H1 (cell line): ENCODE measurements around the gene PHF3. TPM values are rescaled to one million over a fixed set of nuclear protein-coding genes. Genes with fewer than 3 reads are reported as not detected.

Experiments used
- CTCF ChIA-PET: fragments of 300-600 bp; sonication (Branson Sonifier 250); formaldehyde crosslinking; loops from one replicate; lab custom pipeline; 2021; ENCODE audit not compliant: partially characterized antibody; lab: Charles Lee
- POLR2A ChIA-PET: fragments of 300-600 bp; sonication (Branson Sonifier 250); formaldehyde crosslinking; loops from one replicate; lab custom pipeline; 2021; ENCODE audit warnings: inconsistent platforms; ENCODE audit not compliant: partially characterized antibody; lab: Charles Lee
- DNase-seq, 2 experiments: peaks; one replicate each; pipeline versions ENCODE4 v3.0.0 to v3.0.0-alpha.2; 2010 to 2022; ENCODE audit warnings: low spot score in 2 of 2, low read depth in 1 of 2, mixed read lengths in 1 of 2
- FAIRE-seq: peaks from 2 replicates; lab custom pipeline; 2011; peaks lifted over from hg19 to GRCh38; lab: Jason Lieb, UNC
- H2AFZ ChIP-seq: 2 replicates; pipeline ENCODE4 v1.8.1; 2012; ENCODE audit warnings: low read length, inconsistent platforms
- H2AK5ac ChIP-seq: 2 replicates; pipeline ENCODE4 v1.6.1; 2013; ENCODE audit warnings: low read depth, low read length
- H2BK120ac ChIP-seq: replicated peaks from 2 replicates; pipeline ENCODE3; 2013; ENCODE audit warnings: low read depth, low read length, inconsistent platforms
- H2BK12ac ChIP-seq: 2 replicates; pipeline ENCODE4 v1.6.1; 2013; ENCODE audit warnings: low read depth, low read length
- H2BK15ac ChIP-seq: 2 replicates; pipeline ENCODE4 v1.6.1; 2013; ENCODE audit warnings: low read length
- H2BK20ac ChIP-seq: 2 replicates; pipeline ENCODE4 v1.6.1; 2013; ENCODE audit warnings: low read length
- H2BK5ac ChIP-seq: 2 replicates; pipeline ENCODE4 v1.6.1; 2013; ENCODE audit warnings: low read depth, low read length
- H3K14ac ChIP-seq: 2 replicates; pipeline ENCODE4 v1.6.1; 2013; ENCODE audit warnings: inconsistent platforms; ENCODE audit not compliant: insufficient read length
- H3K18ac ChIP-seq: 2 replicates; pipeline ENCODE4 v1.6.1; 2013; ENCODE audit warnings: low read length; ENCODE audit errors: extremely low read depth
- H3K23ac ChIP-seq: 2 replicates; pipeline ENCODE4 v1.6.1; 2013; ENCODE audit warnings: inconsistent platforms; ENCODE audit not compliant: insufficient read length
- H3K23me2 ChIP-seq: 2 replicates; pipeline ENCODE4 v1.6.1; 2013; ENCODE audit warnings: low read depth, low read length
- H3K27ac ChIP-seq: 2 replicates; pipeline ENCODE4 v1.6.1; 2011; ENCODE audit warnings: low read depth, low read length, inconsistent platforms
- H3K27me3 ChIP-seq, 4 experiments: replicated peaks in 1 of 4; 1 replicate in 1 of 4; 2 replicates in 3 of 4; pipeline versions ENCODE4 v1.6.1 to v1.8.1; 2011 to 2013; ENCODE audit warnings: low read length in 3 of 4, mild to moderate bottlenecking in 3 of 4, inconsistent platforms in 2 of 4, mixed read lengths in 2 of 4, moderate library complexity in 1 of 4; ENCODE audit not compliant: control insufficient read depth in 3 of 4, insufficient read depth in 3 of 4; ENCODE audit errors: extremely low read depth in 1 of 4
- H3K36me3 ChIP-seq, 4 experiments: 2 replicates each; pipeline versions ENCODE4 v1.6.1 to v1.8.1; 2011 to 2013; ENCODE audit warnings: mild to moderate bottlenecking in 4 of 4, low read length in 3 of 4, moderate library complexity in 2 of 4, control low read depth in 1 of 4, inconsistent platforms in 1 of 4; ENCODE audit not compliant: insufficient read depth in 4 of 4, control insufficient read depth in 2 of 4
- H3K4ac ChIP-seq: replicated peaks from 2 replicates; pipeline ENCODE3; 2013; ENCODE audit warnings: low read length, low read depth, mixed read lengths, inconsistent platforms; ENCODE audit not compliant: insufficient read length
- H3K4me1 ChIP-seq, 4 experiments: replicated peaks in 1 of 4; 1 replicate in 1 of 4; 2 replicates in 3 of 4; pipeline versions ENCODE4 v1.6.1 to v1.8.1; 2011 to 2013; ENCODE audit warnings: low read length in 3 of 4, inconsistent platforms in 2 of 4, mixed read lengths in 1 of 4; ENCODE audit not compliant: insufficient read depth in 4 of 4, control insufficient read depth in 3 of 4
- H3K4me2 ChIP-seq, 2 experiments: 2 replicates each; pipeline versions ENCODE4 v1.6.1 to v1.8.1; 2011 to 2013; ENCODE audit warnings: low read depth in 2 of 2, low read length in 2 of 2, control low read depth in 1 of 2, inconsistent platforms in 1 of 2, mild to moderate bottlenecking in 1 of 2; ENCODE audit not compliant: insufficient read depth in 1 of 2
- H3K4me3 ChIP-seq, 4 experiments: fragments of 200-600, 300-600 bp in 1 of 4; sonication (generic), shearing (Covaris generic), sonication (Bioruptor Twin) in 1 of 4; 2 replicates each; pipeline versions ENCODE4 v1.5.1 to v1.8.1; 2011 to 2016; ENCODE audit warnings: low read length in 4 of 4, low read depth in 3 of 4, control low read depth in 2 of 4, inconsistent platforms in 2 of 4, mild to moderate bottlenecking in 2 of 4, mixed read lengths in 1 of 4, moderate library complexity in 1 of 4; ENCODE audit not compliant: insufficient read depth in 2 of 4; ENCODE audit errors: extremely low read depth in 1 of 4
- H3K56ac ChIP-seq: replicated peaks from 2 replicates; pipeline ENCODE3; 2013; ENCODE audit warnings: low read depth, mild to moderate bottlenecking, mixed read lengths, low read length, inconsistent platforms; ENCODE audit not compliant: insufficient read length
- H3K79me1 ChIP-seq: 2 replicates; pipeline ENCODE4 v1.6.1; 2013; ENCODE audit warnings: low read depth, low read length, control low read depth
- H3K79me2 ChIP-seq, 2 experiments: 2 replicates each; pipeline versions ENCODE4 v1.6.1 to v1.8.1; 2012 to 2013; ENCODE audit warnings: low read length in 2 of 2, mild to moderate bottlenecking in 2 of 2, inconsistent platforms in 1 of 2; ENCODE audit not compliant: insufficient read depth in 2 of 2, control insufficient read depth in 1 of 2
- H3K9ac ChIP-seq, 4 experiments: replicated peaks in 1 of 4; 1 replicate in 1 of 4; 2 replicates in 3 of 4; pipeline versions ENCODE4 v1.6.1 to v1.8.1; 2011 to 2013; ENCODE audit warnings: low read depth in 3 of 4, low read length in 3 of 4, control low read depth in 2 of 4, mild to moderate bottlenecking in 2 of 4, moderate library complexity in 2 of 4, inconsistent platforms in 1 of 4; ENCODE audit errors: extremely low read depth in 1 of 4
- H3K9me3 ChIP-seq, 2 experiments: 2 replicates each; pipeline versions ENCODE4 v1.6.1 to v1.8.1; 2012 to 2013; ENCODE audit warnings: mild to moderate bottlenecking in 2 of 2, moderate library complexity in 2 of 2, control low read depth in 1 of 2, inconsistent platforms in 1 of 2, low read depth in 1 of 2, low read length in 1 of 2, mixed read lengths in 1 of 2; ENCODE audit not compliant: insufficient read depth in 2 of 2
- H4K20me1 ChIP-seq, 2 experiments: replicated peaks in 1 of 2; 2 replicates each; pipeline versions ENCODE3 to v1.8.1; 2011 to 2013; ENCODE audit warnings: inconsistent platforms in 2 of 2, low read length in 2 of 2, mild to moderate bottlenecking in 1 of 2; ENCODE audit not compliant: insufficient read depth in 2 of 2, control insufficient read depth in 1 of 2
- H4K5ac ChIP-seq: 2 replicates; pipeline ENCODE4 v1.6.1; 2013; ENCODE audit warnings: low read length, low read depth, mixed read lengths, inconsistent platforms; ENCODE audit not compliant: insufficient read length
- H4K8ac ChIP-seq: 2 replicates; pipeline ENCODE4 v1.8.0; 2013; ENCODE audit warnings: mild to moderate bottlenecking, moderate library complexity, low read length, inconsistent platforms; ENCODE audit not compliant: insufficient read depth; ENCODE audit errors: extremely low read depth
- H4K91ac ChIP-seq: replicated peaks from 2 replicates; pipeline ENCODE3; 2013; ENCODE audit warnings: low read length, mixed read lengths, inconsistent platforms; ENCODE audit not compliant: insufficient read length
- CBX5 ChIP-seq: fragments of 300-800, 300-1000 bp; sonication (generic); IDR thresholded peaks from 2 replicates; pipeline ENCODE4 v1.7.1; 2016; ENCODE audit warnings: antibody characterized with exemption, low read length, low read depth
- EGR1 ChIP-seq: IDR thresholded peaks from 2 replicates; pipeline ENCODE4 v1.6.1; 2011; ENCODE audit warnings: low read depth, low read length, borderline replicate concordance
- POLR2A ChIP-seq, 2 experiments: IDR thresholded peaks; 1 replicate in 1 of 2; 2 replicates in 1 of 2; pipeline ENCODE4 v1.6.1; 2011; ENCODE audit warnings: low read depth in 2 of 2, low read length in 2 of 2, mild to moderate bottlenecking in 2 of 2; ENCODE audit errors: control extremely low read depth in 1 of 2
- POU5F1 ChIP-seq: IDR thresholded peaks from 2 replicates; pipeline ENCODE4 v1.6.1; 2011; ENCODE audit warnings: low read depth, mild to moderate bottlenecking, low read length, moderate library complexity
- SIN3A ChIP-seq, 2 experiments: IDR thresholded peaks in 1 of 2; conservative IDR thresholded peaks in 1 of 2; 2 replicates each; pipeline ENCODE4 v1.6.1; 2011 to 2012; ENCODE audit warnings: low read length in 2 of 2, improper control_type of control experiment in 1 of 2, low read depth in 1 of 2, mild to moderate bottlenecking in 1 of 2
- TEAD4 ChIP-seq: IDR thresholded peaks from 2 replicates; pipeline ENCODE4 v1.6.1; 2012; ENCODE audit warnings: low read depth, low read length, inconsistent platforms, mixed read lengths
- YY1 ChIP-seq: IDR thresholded peaks from 2 replicates; pipeline ENCODE4 v1.6.1; 2011; ENCODE audit warnings: low read depth, mild to moderate bottlenecking, low read length
- WGBS, 2 experiments: shearing (Covaris generic) in 1 of 2; methylation state at CpG; one replicate each; pipeline versions ENCODE4 v1.1.6 to v1.1.7; 2013 to 2015; ENCODE audit warnings: low lambda C conversion rate in 2 of 2, mixed read lengths in 2 of 2, inconsistent platforms in 1 of 2, low coverage in 1 of 2, missing lambda C conversion rate in 1 of 2; ENCODE audit not compliant: insufficient replicate concordance in 2 of 2, insufficient coverage in 1 of 2, insufficient read length in 1 of 2; ENCODE audit errors: extremely low coverage in 1 of 2, missing lambda C conversion rate in 1 of 2; 5-methylcytosine and 5-hydroxymethylcytosine counted together
- polyA plus RNA-seq, 7 experiments: library from polyadenylated mRNA; depleted of rRNA in 3 of 7; stranded (reverse) in 5 of 7; unstranded in 2 of 7; fragments of >200 nt in 5 of 7; fragments of 200-250 nt in 2 of 7; gene quantifications; 1 replicate in 5 of 7; 2 replicates in 1 of 7; 4 replicates in 1 of 7; pipeline versions ENCODE4 v1.2.1 to v1.2.3, GENCODE V29; 2011 to 2013; ENCODE audit warnings: missing spikeins in 2 of 7, mixed read lengths in 2 of 7
- total RNA-seq: library from RNA; stranded (reverse); fragmentation: NEBNext Ultra II Directional; extraction: Animal tissue kit (Norgen Biotek cat#: 25700); gene quantifications from 2 replicates; pipeline ENCODE4 v1.2.1, GENCODE V29; 2021

The PHF3 gene
- total and polyA plus RNA-seq, 2 of the 8 experiments (the other 6 are each of a cell fraction or from before 2014, with no cell fraction given), result 10.1 to 69.3 TPM

DNA sequence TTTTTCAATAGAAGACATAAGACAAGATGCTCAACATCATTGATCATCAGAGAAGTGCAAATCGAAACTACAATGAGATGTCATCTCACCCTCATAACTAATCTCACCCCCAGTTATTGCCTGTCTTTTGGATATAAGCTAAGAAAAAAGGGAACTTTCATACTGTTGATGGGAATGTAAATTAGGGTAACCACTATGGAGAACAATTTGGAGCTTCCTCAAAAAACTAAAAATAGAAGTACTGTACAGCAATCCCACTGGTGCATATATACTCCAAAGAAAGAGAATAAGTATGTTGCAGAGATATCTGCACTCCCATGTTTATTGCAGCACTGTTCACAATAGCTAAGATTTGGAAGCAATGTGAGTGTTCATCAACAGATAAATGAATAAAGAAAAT lies 26.4 kb upstream of the PHF3 start:
- H3K23ac ChIP-seq, result no peak overlapping the region
- no peak overlapping the region for H2AFZ ChIP-seq
- no peak overlapping the region for H4K8ac ChIP-seq
- H3K4me1 ChIP-seq, result no peaks in the 10 kb centered on the region
- H2BK5ac ChIP-seq, result no peak overlapping the region
- no peaks in the 10 kb centered on the region for H4K20me1 ChIP-seq
- H3K27ac ChIP-seq, result no peak overlapping the region
- H3K18ac ChIP-seq, result no peak overlapping the region
- no peak overlapping the region for H4K91ac ChIP-seq
- H3K4me2 ChIP-seq, result no peak overlapping the region
- no peak for FAIRE-seq
- H3K14ac ChIP-seq, result no peak overlapping the region
- no peaks in the 10 kb centered on the region for H3K79me2 ChIP-seq
- no peak for TF ChIP-seq POLR2A (IDR thresholded peaks at IDR 0.05; ENCODE audit: control extremely low read depth in 1 of 2, low read depth in 2 of 2, low read length in 2 of 2)
- TF ChIP-seq SIN3A (conservative IDR thresholded peaks at IDR 0.05 in 1 of 2, IDR thresholded peaks at IDR 0.05 in 1 of 2; ENCODE audit: low read depth in 1 of 2, low read length in 2 of 2), result no peak
- TF ChIP-seq TEAD4, result no peak
- no peak for TF ChIP-seq YY1
- no peak for TF ChIP-seq EGR1
- TF ChIP-seq POU5F1, result no peak
- no peak for TF ChIP-seq CBX5
- no peak overlapping the region for H2BK12ac ChIP-seq
- POLR2A ChIA-PET, result no interaction called here
- no peak overlapping the region for H4K5ac ChIP-seq
- H3K4ac ChIP-seq, result no peak overlapping the region
- H3K4me3 ChIP-seq, result no peak overlapping the region
- H3K56ac ChIP-seq, result no peak overlapping the region
- no peaks in the 10 kb centered on the region; the same call in 1 of the 2 replicates for H3K23me2 ChIP-seq
- CTCF ChIA-PET, result interaction anchor here (0.7 to 3.8 kb wide), 9 partner anchors 10 to 208 kb away, joined by 3 to 24 read pairs (median 4); no protein-coding TSS in a partner anchor
- no peaks in the 10 kb centered on the region for H3K79me1 ChIP-seq
- WGBS, 2 experiments, result 100% methylated on average over 1 of the region's 1 CpG; no CpG with 5 or more reads in 1 of the 2 experiments
- no peak overlapping the region for H2BK20ac ChIP-seq
- no peak for DNase-seq
- H3K36me3 ChIP-seq, result no peaks in the 10 kb centered on the region
- no peak overlapping the region for H2BK120ac ChIP-seq
- no peak overlapping the region for H3K9ac ChIP-seq
- H2AK5ac ChIP-seq, result no peak overlapping the region
- H3K9me3 ChIP-seq, result no peaks in the 10 kb centered on the region
- no peak overlapping the region for H2BK15ac ChIP-seq
- no peaks in the 10 kb centered on the region for H3K27me3 ChIP-seq
